Breast epithelium (tissue), 4 donors: ENCODE data around the gene TBC1D13. TPM values are rescaled to one million over a fixed set of nuclear protein-coding genes. Genes with fewer than 3 reads are reported as not detected.

Experiments used
- DNase-seq, 2 donors: peaks; one replicate each; pipeline ENCODE4 v3.0.0-alpha.2; 2019; ENCODE audit warnings: low spot score in 2 of 2
- H3K27ac ChIP-seq, 2 donors: fragments of 200-600 bp; sonication (generic) in 1 of 2; one replicate each; pipeline ENCODE4 v1.5.1; 2016 to 2019; ENCODE audit warnings: mild to moderate bottlenecking in 1 of 2
- H3K27me3 ChIP-seq, 2 donors: fragments of 200-600 bp; sonication (generic) in 1 of 2; one replicate each; pipeline versions ENCODE4 v1.5.1 to v1.6.0; 2017 to 2019; ENCODE audit warnings: control low read depth in 1 of 2, mild to moderate bottlenecking in 1 of 2
- H3K36me3 ChIP-seq: fragments of 200-600 bp; one replicate; pipeline ENCODE4 v1.5.1; 2019
- H3K4me1 ChIP-seq, 2 donors: fragments of 200-600 bp; sonication (generic); one replicate each; pipeline ENCODE4 v1.5.1; 2016 to 2019; ENCODE audit warnings: control low read depth in 1 of 2
- H3K4me3 ChIP-seq, 3 donors: fragments of 200-600 bp; sonication (generic); 1 replicate in 2 of 3; 2 replicates in 1 of 3; pipeline ENCODE4 v1.5.1; 2016 to 2019; ENCODE audit warnings: mild to moderate bottlenecking in 3 of 3, moderate library complexity in 2 of 3
- H3K9me3 ChIP-seq, 2 donors: fragments of 200-600 bp; sonication (generic) in 1 of 2; one replicate each; pipeline ENCODE4 v1.5.1; 2016 to 2019; ENCODE audit warnings: control low read depth in 1 of 2
- CTCF ChIP-seq, 3 donors: fragments of 450-650 bp; IDR thresholded peaks; one replicate each; pipeline ENCODE4 v1.5.1; 2016 to 2017; ENCODE audit warnings: antibody characterized with exemption in 3 of 3, mild to moderate bottlenecking in 3 of 3, moderate library complexity in 3 of 3
- POLR2A ChIP-seq: fragments of 450-650 bp; IDR thresholded peaks from one replicate; pipeline ENCODE4 v1.6.1; 2016; ENCODE audit warnings: antibody characterized with exemption, mild to moderate bottlenecking, moderate library complexity
- POLR2AphosphoS5 ChIP-seq, 3 donors: sonication (generic); formaldehyde crosslinking; IDR thresholded peaks; one replicate each; pipeline ENCODE4 v1.6.1; 2017; ENCODE audit warnings: antibody characterized with exemption in 3 of 3
- intact Hi-C: fragments of 100-400 bp; cut with DNase I; formaldehyde crosslinking; loops from one replicate; pipeline ENCODE4 v1.15.1; 2023; ENCODE audit warnings: low total_unique reads
- total RNA-seq, 3 donors: library from RNA; depleted of rRNA; stranded (reverse); fragments of >200 nt; gene quantifications; one replicate each; pipeline ENCODE4 v1.1.0, GENCODE V29; 2016

The TBC1D13 gene
- total RNA-seq, 3 donors from 2014 or later: 14.4 to 20.0 (median 16.2) TPM

- Histone ChIP-seq H3K4me3 (no peak overlapping the region), H3K9me3 (no peaks in the 10 kb centered on the region), H3K4me1 (no peaks in the 10 kb centered on the region), H3K36me3 (peaks cover 5% of the 10 kb centered on the region), H3K27ac (no peak overlapping the region), H3K27me3 (no peaks in the 10 kb centered on the region)
- intact Hi-C loops: no loop called here
- DNase-seq: no peak
- no peak for TF ChIP-seq POLR2AphosphoS5 (IDR thresholded peaks at IDR 0.05)
- no peak for TF ChIP-seq POLR2A
- no peak for TF ChIP-seq CTCF (IDR thresholded peaks at IDR 0.05)
These were observed 18.6 kb downstream of the TBC1D13 start for GRCh38 chr9:128805661-128806060.

DNA sequence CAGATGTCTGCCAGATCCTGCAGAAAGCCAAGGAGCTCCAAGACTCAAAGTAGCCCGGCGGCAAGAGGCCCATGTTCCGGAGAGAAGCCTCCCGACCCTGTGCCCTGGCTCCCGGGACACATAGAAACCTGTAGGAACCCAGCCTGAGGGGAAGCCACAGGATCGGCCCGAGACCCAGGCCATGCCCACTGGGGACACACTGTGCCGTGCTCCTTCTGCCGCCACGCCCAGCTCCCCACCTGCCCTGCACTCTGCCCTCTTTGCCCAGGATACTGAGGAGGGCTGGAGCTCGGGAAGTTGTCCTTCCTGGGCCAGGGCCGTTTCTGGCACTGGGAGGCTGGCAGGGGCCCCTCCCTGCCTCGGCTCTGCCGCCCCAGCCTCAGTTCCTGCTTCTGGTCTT lies 20.8 kb downstream of the TBC1D13 start:
- Histone ChIP-seq H3K27ac (no peak overlapping the region), H3K4me3 (no peak overlapping the region), H3K9me3 (no peaks in the 10 kb centered on the region), H3K36me3 (peaks cover 5% of the 10 kb centered on the region), H3K4me1 (no peaks in the 10 kb centered on the region), H3K27me3 (no peaks in the 10 kb centered on the region)
- DNase-seq: no peak
- intact Hi-C loops: no loop called here
- no peak for TF ChIP-seq CTCF (IDR thresholded peaks at IDR 0.05)
- no peak for TF ChIP-seq POLR2AphosphoS5 (IDR thresholded peaks at IDR 0.05)
- no peak for TF ChIP-seq POLR2A

- Histone ChIP-seq H3K4me1 (no peaks in the 10 kb centered on the region), H3K27me3 (no peaks in the 10 kb centered on the region), H3K9me3 (no peaks in the 10 kb centered on the region), H3K36me3 (peaks cover 5% of the 10 kb centered on the region), H3K4me3 (no peak overlapping the region), H3K27ac (no peak overlapping the region)
- no peak for TF ChIP-seq POLR2A
- TF ChIP-seq CTCF (IDR thresholded peaks at IDR 0.05): no peak
- no peak for TF ChIP-seq POLR2AphosphoS5 (IDR thresholded peaks at IDR 0.05)
- no peak for DNase-seq
- intact Hi-C loops: no loop called here
These were observed 21.5 kb downstream of the TBC1D13 start for GRCh38 chr9:128808543-128808942.

- Histone ChIP-seq H3K9me3 (no peaks in the 10 kb centered on the region), H3K36me3 (peaks cover 5% of the 10 kb centered on the region), H3K4me3 (no peak overlapping the region), H3K4me1 (no peaks in the 10 kb centered on the region), H3K27ac (no peak overlapping the region), H3K27me3 (no peaks in the 10 kb centered on the region)
- DNase-seq: no peak
- TF ChIP-seq CTCF (IDR thresholded peaks at IDR 0.05): no peak
- intact Hi-C loops: no loop called here
These were observed 22.1 kb downstream of the TBC1D13 start for GRCh38 chr9:128809036-128809599.

DNA sequence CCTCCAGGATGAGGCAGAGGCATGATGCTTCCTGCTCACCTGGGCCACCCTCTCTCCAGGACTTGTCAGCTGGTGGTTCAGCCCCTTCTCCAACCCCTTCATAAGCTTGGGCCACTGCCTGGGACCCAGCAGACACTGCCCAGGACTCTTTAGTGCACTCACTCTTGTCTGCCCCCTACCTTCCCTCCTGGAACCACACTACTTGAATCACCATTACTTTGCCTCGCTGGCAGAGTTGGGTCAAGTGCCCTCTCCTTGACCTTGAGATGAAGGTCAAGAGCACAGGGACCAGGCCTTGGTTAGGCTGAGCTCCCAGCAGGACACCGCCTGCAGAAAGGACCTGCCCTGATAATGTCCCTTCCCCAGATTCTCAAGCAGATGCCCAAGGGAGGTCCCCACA lies 22.8 kb downstream of the TBC1D13 start:
- intact Hi-C loops: no loop called here
- no peak for DNase-seq
- H3K4me1 ChIP-seq: no peaks in the 10 kb centered on the region

More for the DNA sequence above, 22.8 kb downstream of the TBC1D13 start:
- H3K9me3 ChIP-seq: no peaks in the 10 kb centered on the region
- TF ChIP-seq POLR2A (no peak), POLR2AphosphoS5 (IDR thresholded peaks at IDR 0.05) (no peak), CTCF (IDR thresholded peaks at IDR 0.05) (no peak)
- peaks cover 5% of the 10 kb centered on the region for H3K36me3 ChIP-seq
- H3K27me3 ChIP-seq: no peaks in the 10 kb centered on the region
- H3K27ac ChIP-seq: no peak overlapping the region
- H3K4me3 ChIP-seq: no peak overlapping the region
